Adipose tissue (tissue), 3 donors: ENCODE data around the gene ULBP2. TPM values are rescaled to one million over a fixed set of nuclear protein-coding genes. Genes with fewer than 3 reads are reported as not detected.
"Not testable (repeated sequence)": the region's sequence is repeated elsewhere in the genome, so short reads cannot be mapped to it uniquely, and the experiment has no call there.

Experiments used
- H3K27ac ChIP-seq: one replicate; pipeline ENCODE4 v1.5.1; 2013; ENCODE audit warnings: low read depth, low read length
- WGBS, 3 donors: extraction: QIAGEN DNeasy Blood & Tissue Kit; methylation state at CpG; one replicate each; pipeline ENCODE4 v1.1.7; 2013; 5-methylcytosine and 5-hydroxymethylcytosine counted together
- polyA plus RNA-seq, 3 donors: library from polyadenylated mRNA; stranded (reverse); fragments of 200-250 nt; gene quantifications; one replicate each; pipeline ENCODE4 v1.2.3, GENCODE V29; 2013
- donor health status: healthy with polysubstance abuse.
- donor health status: Bipolar disorder and iron deficiency.
- donor health status: healthy.

The ULBP2 gene
- polyA plus RNA-seq, 3 donors = 0.36 to 1.6 TPM; not detected in 1

- no peak overlapping the region for H3K27ac ChIP-seq
- WGBS, 3 donors = 73 to 85% (median 79%) methylated on average over 6 of the region's 6 CpGs
Observed at GRCh38 chr6:149960488-149960887, 18.7 kb downstream of the ULBP2 start.

DNA sequence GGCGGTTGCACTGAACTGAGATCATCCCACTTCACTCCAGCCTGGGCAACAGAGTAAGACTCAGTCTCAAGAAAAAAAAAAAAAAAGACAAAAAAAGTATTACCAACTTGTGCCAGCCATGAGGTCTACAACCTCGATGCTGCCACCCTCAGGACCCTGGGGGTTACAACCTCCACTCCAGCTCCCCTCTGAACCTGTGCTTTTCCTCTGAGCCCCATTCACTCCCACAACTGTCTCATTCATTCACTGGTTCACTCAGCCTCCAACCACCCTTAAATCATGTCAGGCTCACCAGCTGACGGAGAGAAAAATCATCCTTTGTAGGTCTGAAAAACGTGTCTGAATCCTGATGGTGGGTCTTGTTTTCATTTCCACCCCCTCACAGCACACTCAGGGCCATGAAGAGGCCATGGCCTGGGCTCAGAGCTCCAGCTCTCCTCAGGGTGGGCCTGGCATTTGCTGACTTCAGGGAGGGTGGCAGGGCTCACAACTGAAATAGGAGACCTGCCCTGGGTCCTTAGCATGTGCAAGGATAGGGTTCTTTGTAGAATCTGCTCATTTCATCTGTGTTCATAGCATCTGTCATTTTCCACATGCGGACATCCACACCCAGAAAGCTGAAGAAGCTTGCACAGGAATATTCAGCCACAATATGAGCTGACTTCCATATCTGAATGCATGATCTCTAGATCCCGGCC lies 20.1 kb downstream of the ULBP2 start:
- WGBS, 3 donors = 61 to 76% (median 69%) methylated on average over 6 of the region's 6 CpGs
- no peak overlapping the region for H3K27ac ChIP-seq

- 63 to 74% (median 70%) methylated on average over 7 of the region's 7 CpGs for WGBS, 3 donors
- no peak overlapping the region for H3K27ac ChIP-seq
Observed at GRCh38 chr6:149962461-149963211, 20.8 kb downstream of the ULBP2 start.

- H3K27ac ChIP-seq = no peak overlapping the region
- 27 to 32% (median 28%) methylated on average over 8 of the region's 8 CpGs for WGBS, 3 donors
Observed at GRCh38 chr6:149963212-149963461, 21.3 kb downstream of the ULBP2 start.

DNA sequence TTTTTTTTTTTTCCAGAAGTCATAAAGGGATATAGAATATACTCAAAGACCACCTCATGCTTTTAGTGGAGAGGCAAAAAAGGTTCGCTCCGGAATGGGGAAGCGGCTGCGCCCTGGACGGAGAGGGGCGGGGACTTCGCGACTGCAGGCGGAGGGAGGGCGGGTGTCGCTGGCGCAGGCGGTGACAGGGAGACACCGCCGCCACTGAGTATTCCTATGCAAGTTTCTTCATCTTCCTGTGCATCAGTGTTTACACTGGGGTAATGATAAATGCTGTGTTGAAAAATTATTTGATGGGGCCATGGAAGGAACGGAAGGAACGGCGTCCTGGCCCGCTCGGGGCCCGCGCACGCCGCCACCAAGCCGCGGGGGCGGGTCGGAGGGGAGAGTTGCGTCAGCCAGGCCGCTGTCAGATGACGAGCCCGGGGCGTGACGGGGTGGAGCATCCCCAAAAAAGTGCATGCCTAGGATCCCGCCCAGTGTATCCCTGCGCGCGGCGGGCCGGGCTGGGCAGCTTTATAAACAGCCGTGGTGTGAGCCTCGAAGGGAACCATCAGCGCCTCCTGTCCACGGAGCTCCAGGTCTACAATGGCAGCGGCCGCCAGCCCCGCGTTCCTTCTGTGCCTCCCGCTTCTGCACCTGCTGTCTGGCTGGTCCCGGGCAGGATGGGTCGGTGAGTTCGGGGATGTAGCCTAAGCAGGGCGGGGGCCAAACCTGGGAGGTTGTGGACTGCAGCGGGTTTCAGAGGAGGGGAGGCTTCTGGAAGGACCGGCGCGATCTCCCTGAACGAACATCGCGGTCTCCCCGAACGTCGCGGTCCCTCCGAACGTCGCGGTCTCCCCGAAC lies 21.9 kb downstream of the ULBP2 start, which contains the start of gene ULBP1:
Gene ULBP1 (plus strand): TSS at position 482 of the 846 bp plus-strand sequence. CDS start 107 bp downstream, at position 589.
- 1 to 2% (median 1%) methylated on average over 68 to 69 of the region's 69 CpGs for WGBS, 3 donors
- H3K27ac ChIP-seq = no peak within 1 kb of the TSS

GRCh38 chr6:149964308-149965193 lies 22.7 kb downstream of the ULBP2 start:
- no peak overlapping the region for H3K27ac ChIP-seq
- WGBS, 3 donors = 1 to 2% (median 2%) methylated on average over 89 to 102 of the region's 103 CpGs

GRCh38 chr6:149965194-149966020 lies 23.6 kb downstream of the ULBP2 start:
- H3K27ac ChIP-seq = no peak overlapping the region
- WGBS, 3 donors = 14 to 18% (median 15%) methylated on average over 26 to 38 of the region's 38 CpGs

DNA sequence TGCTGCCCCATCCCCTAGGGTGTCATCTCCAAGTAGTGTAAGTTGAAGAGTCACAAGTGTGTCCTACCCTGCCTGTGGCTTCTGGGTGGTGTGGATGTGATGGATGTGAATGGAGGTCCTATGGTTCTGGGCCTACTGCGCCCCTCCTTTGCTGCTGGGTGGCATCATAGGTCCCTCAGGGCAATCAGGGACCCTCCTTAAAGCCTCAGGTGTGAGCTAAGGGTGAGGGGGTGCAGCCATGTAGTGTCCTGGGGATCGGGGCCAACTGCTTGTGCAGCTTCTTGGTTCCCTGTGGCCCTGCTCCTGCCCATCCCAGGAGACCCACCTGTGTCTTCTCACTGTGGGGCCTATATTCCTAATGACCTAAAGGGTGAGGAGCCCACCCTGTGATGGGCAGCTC lies 24.5 kb downstream of the ULBP2 start:
- not testable (repeated sequence) for H3K27ac ChIP-seq
- WGBS, 3 donors = 91 to 100% (median 97%) methylated on average over 2 of the region's 2 CpGs

GRCh38 chr6:149967591-149967990 lies 25.8 kb downstream of the ULBP2 start:
- no peak overlapping the region for H3K27ac ChIP-seq
- WGBS, 3 donors = 81 to 96% (median 93%) methylated on average over 4 of the region's 4 CpGs

DNA sequence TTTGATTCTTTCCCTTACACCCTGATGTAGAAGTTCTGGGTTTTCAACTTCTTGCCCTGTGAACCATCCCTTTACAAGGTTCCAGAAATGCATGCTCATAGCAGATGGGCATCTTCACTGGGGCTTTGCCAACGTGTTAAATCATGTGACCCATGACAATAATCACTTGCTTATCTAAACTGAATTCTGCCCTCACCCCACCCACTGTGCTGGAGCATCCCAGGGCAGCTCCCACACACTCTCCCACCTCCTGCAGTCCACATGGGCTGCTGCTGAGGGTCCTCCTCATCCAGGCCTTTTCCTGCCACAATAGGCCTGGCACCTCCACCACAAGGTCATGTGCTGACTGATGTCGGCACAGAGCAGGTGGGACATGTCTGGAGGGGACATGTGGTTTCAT lies 26.2 kb downstream of the ULBP2 start:
- 65 to 76% (median 67%) methylated on average over 2 of the region's 2 CpGs for WGBS, 3 donors
- H3K27ac ChIP-seq = not testable (repeated sequence)

GRCh38 chr6:149968909-149969308 lies 27.1 kb downstream of the ULBP2 start:
- 63 to 93% (median 88%) methylated on average over 2 of the region's 2 CpGs for WGBS, 3 donors
- H3K27ac ChIP-seq = not testable (repeated sequence)

- 73 to 88% (median 82%) methylated on average over 2 of the region's 2 CpGs for WGBS, 3 donors
- no peak overlapping the region for H3K27ac ChIP-seq
Observed at GRCh38 chr6:149969635-149970034, 27.8 kb downstream of the ULBP2 start.

DNA sequence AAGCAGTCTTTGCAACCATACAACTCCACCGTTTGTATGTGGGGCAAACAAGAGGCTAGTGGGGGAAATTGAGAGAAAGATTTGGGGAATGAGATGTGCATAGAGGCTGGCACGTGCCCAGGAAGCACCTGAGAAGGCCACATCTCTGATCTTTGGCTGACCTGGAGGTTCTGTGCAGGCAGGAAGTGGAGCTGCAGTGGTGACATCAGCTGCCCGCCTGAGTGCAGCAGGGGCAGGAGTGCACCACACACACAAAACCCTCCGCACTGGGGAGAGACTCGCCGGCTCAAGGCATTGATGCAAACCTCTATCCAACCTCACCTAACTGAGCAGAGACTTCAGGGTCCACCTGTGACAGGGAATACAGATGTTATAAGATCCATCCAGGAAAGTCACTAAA lies 32.6 kb downstream of the ULBP2 start:
- 54 to 57% (median 54%) methylated on average over 6 of the region's 6 CpGs for WGBS, 3 donors
- not testable (repeated sequence) for H3K27ac ChIP-seq

DNA sequence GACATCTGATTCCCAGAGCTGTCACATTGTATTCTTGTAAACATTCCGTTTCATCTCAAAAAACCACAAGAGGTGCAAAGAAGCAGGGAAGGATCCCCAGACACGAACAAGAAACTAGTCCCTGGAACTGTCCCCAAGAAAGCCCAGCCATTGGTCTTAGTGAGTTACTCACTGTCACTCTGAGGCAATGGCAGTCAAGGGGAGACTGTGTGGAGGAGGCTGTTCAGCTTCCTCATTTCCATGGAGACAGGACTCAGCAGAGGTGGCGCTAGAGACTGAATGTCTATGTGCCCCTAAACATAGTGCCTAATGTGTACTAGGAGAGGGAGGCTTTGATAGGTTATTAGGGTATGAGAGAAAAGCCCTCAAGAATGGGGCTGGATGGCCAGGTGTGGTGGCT lies 33.0 kb downstream of the ULBP2 start:
- 39 to 43% (median 39%) methylated on average over 3 of the region's 3 CpGs for whole genome bisulfite sequencing, 3 donors

DNA sequence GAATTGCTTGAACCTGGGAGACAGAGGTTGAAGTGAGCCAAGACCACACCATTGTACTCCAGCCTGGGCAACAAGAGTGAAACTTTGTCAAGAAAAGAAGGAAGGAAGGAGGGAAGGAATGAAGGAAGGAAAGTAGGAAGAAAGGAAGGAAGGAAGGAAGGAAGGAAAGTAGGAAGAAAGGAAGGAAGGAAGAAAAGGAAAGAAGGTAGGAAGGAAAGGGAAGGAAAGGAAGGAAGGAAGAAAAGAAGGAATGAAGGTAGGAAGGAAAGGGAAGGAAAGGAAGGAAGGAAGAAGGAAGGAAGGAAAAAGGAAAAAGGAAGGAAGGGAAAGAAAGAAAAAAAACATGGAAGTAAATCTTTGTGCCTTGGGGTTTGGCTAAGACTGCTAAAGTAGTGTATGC lies 33.6 kb downstream of the ULBP2 start:
- H3K27ac ChIP-seq = no peak overlapping the region

More for the DNA sequence above, 33.0 kb downstream of the ULBP2 start:
- no peak overlapping the region for H3K27ac ChIP-seq

DNA sequence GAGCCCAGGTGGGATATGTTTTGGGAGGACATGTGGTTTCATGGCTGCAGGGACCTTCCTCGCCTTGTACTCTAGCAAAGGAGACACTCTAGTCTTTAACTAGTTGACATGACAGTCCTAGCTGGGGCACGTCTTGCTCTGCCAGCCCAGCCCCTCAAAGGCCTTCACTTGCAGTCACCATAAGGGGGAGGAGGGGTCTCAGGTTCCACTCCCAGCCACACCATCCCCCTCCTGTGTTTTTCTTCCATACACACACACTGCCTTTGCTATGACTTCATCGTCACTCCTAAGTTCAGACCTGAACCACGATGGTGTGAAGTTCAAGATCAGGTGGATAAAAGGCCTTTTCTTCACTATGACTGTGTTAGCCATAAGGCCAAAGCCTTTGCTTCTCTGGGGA lies 35.4 kb downstream of the ULBP2 start:
- WGBS, 3 donors = 58 to 80% (median 74%) methylated on average over 4 of the region's 4 CpGs
- no peak overlapping the region for H3K27ac ChIP-seq

DNA sequence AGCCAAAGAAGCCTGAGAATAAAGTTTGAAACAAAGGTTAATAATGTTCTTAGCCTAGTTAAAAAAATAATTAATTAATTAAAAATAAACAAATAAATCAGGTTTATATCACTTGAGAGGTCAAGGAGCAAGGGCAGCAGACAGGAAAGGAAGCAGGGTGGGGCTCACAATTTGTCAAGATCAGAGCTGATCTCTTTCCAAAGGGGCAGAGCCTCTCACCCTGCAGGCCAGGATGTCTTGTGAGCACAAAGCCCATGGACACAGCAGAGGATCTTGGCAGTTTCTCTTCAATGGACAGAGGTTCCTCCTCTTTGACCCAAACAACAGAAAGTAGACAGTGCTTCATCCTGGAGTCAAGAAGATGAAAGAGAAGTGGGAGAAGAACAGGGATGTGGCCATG lies 36.8 kb downstream of the ULBP2 start:
- no peak overlapping the region for H3K27ac ChIP-seq

DNA sequence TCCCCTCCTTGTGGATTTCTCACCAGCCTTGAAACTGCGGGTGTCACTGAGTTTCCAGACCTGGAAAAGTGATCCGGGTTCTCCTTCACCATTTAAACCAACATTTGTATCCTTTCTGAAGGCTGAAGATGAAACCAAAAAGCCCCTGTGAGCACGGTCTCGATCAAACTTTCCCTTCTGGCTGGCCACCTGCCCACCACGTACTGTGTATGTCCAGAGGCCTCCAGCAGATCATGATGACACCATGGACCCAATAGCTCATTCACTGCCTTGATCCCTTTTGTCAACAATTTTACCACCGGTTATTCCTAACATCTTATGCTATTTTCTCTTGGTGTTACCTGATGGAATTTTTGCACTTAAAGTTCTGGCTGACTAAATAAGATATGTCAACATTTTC lies 37.5 kb downstream of the ULBP2 start:
- H3K27ac ChIP-seq = no peak overlapping the region
- 69 to 85% (median 84%) methylated on average over 6 of the region's 6 CpGs for WGBS, 3 donors
